ENCODE measurements around the gene ADGRE2.

Gene ADGRE2

GRCh38 chr19:14770136-14770535 is 8.2 kb downstream of the ADGRE2 start:
- TF ChIP-seq CTCF (IDR thresholded peaks at IDR 0.05; ENCODE audit: low read depth, low read length, poor library complexity, severe bottlenecking) (no peak), EZH2phosphoT487 (IDR thresholded peaks at IDR 0.05; ENCODE audit: borderline replicate concordance, low read length) (no peak)
- no peaks in the 10 kb centered on the region for H4K20me1 ChIP-seq (ENCODE audit: control insufficient read depth, insufficient read depth, low read depth, low read length)
- H3F3A ChIP-seq (ENCODE audit: control insufficient read depth, insufficient read depth), result no peaks in the 10 kb centered on the region
- H3K27ac ChIP-seq (ENCODE audit: low read depth, low read length), result no peak overlapping the region
- peaks cover 5% of the 10 kb centered on the region; the same call in 1 of the 2 replicates for H3K4me1 ChIP-seq (ENCODE audit: control insufficient read depth, low read length)
- no peaks in the 10 kb centered on the region for H3K27me3 ChIP-seq (ENCODE audit: control insufficient read depth, low read length)
- no peaks in the 10 kb centered on the region for H3K9me2 ChIP-seq (replicated peaks; ENCODE audit: control insufficient read depth, low read length)
- H3K4me2 ChIP-seq (ENCODE audit: low read length), result no peak overlapping the region
- H3K9me3 ChIP-seq (ENCODE audit: control insufficient read depth, insufficient read depth, low read length), result no peaks in the 10 kb centered on the region
- no peaks in the 10 kb centered on the region for H3K79me2 ChIP-seq (ENCODE audit: control insufficient read depth, low read length)
- no peaks in the 10 kb centered on the region for H3K36me3 ChIP-seq (ENCODE audit: control insufficient read depth, low read length)
- no peak overlapping the region for H3K4me3 ChIP-seq (ENCODE audit: low read length)

- no peaks in the 10 kb centered on the region for H4K20me1 ChIP-seq (ENCODE audit: control insufficient read depth, insufficient read depth, low read depth, low read length)
- H3K4me1 ChIP-seq (ENCODE audit: control insufficient read depth, low read length), result peaks cover 5% of the 10 kb centered on the region; the same call in 1 of the 2 replicates
- H3K36me3 ChIP-seq (ENCODE audit: control insufficient read depth, low read length), result no peaks in the 10 kb centered on the region
- no peaks in the 10 kb centered on the region for H3K79me2 ChIP-seq (ENCODE audit: control insufficient read depth, low read length)
- H3K9me3 ChIP-seq (ENCODE audit: control insufficient read depth, insufficient read depth, low read length), result no peaks in the 10 kb centered on the region
- no peak overlapping the region for H3K4me3 ChIP-seq (ENCODE audit: low read length)
- no peak overlapping the region for H3K4me2 ChIP-seq (ENCODE audit: low read length)
- H3K27ac ChIP-seq (ENCODE audit: low read depth, low read length), result no peak overlapping the region
- no peaks in the 10 kb centered on the region for H3K27me3 ChIP-seq (ENCODE audit: control insufficient read depth, low read length)
- H3K9me2 ChIP-seq (replicated peaks; ENCODE audit: control insufficient read depth, low read length), result no peaks in the 10 kb centered on the region
- TF ChIP-seq CTCF (IDR thresholded peaks at IDR 0.05; ENCODE audit: low read depth, low read length, poor library complexity, severe bottlenecking), result no peak
- TF ChIP-seq EZH2phosphoT487 (IDR thresholded peaks at IDR 0.05; ENCODE audit: borderline replicate concordance, low read length), result no peak
- no peaks in the 10 kb centered on the region for H3F3A ChIP-seq (ENCODE audit: control insufficient read depth, insufficient read depth)
These were observed 9.2 kb downstream of the ADGRE2 start for GRCh38 chr19:14769201-14769600.

- no peaks in the 10 kb centered on the region for H4K20me1 ChIP-seq (ENCODE audit: control insufficient read depth, insufficient read depth, low read depth, low read length)
These were observed 10.4 kb downstream of the ADGRE2 start for GRCh38 chr19:14768001-14768400.

More at GRCh38 chr19:14768001-14768400, 10.4 kb downstream of the ADGRE2 start:
- no peaks in the 10 kb centered on the region for H3K9me2 ChIP-seq (replicated peaks; ENCODE audit: control insufficient read depth, low read length)
- no peaks in the 10 kb centered on the region for H3K27me3 ChIP-seq (ENCODE audit: control insufficient read depth, low read length)
- no peak overlapping the region for H3K4me2 ChIP-seq (ENCODE audit: low read length)
- H3K4me1 ChIP-seq (ENCODE audit: control insufficient read depth, low read length), result peaks cover 5% of the 10 kb centered on the region; the same call in 1 of the 2 replicates
- no peak overlapping the region for H3K4me3 ChIP-seq (ENCODE audit: low read length)
- no peaks in the 10 kb centered on the region for H3K36me3 ChIP-seq (ENCODE audit: control insufficient read depth, low read length)
- H3K79me2 ChIP-seq (ENCODE audit: control insufficient read depth, low read length), result no peaks in the 10 kb centered on the region
- H3K9me3 ChIP-seq (ENCODE audit: control insufficient read depth, insufficient read depth, low read length), result no peaks in the 10 kb centered on the region
- H3K27ac ChIP-seq (ENCODE audit: low read depth, low read length), result no peak overlapping the region
- no peak for TF ChIP-seq CTCF (IDR thresholded peaks at IDR 0.05; ENCODE audit: low read depth, low read length, poor library complexity, severe bottlenecking)
- no peak for TF ChIP-seq EZH2phosphoT487 (IDR thresholded peaks at IDR 0.05; ENCODE audit: borderline replicate concordance, low read length)
- no peaks in the 10 kb centered on the region for H3F3A ChIP-seq (ENCODE audit: control insufficient read depth, insufficient read depth)

All from DOHH2 (cell line).